GM12891 (cell line): ENCODE data around the gene PLK5.

Experiments used
- POLR2AphosphoS5 ChIP-seq: IDR thresholded peaks from 2 replicates; pipeline ENCODE4 v1.6.1; 2011; ENCODE audit warnings: low read depth, low read length, control low read depth
- TAF1 ChIP-seq: IDR thresholded peaks from 2 replicates; pipeline ENCODE4 v1.6.1; 2011; ENCODE audit warnings: low read depth, low read length, control low read depth

DNA sequence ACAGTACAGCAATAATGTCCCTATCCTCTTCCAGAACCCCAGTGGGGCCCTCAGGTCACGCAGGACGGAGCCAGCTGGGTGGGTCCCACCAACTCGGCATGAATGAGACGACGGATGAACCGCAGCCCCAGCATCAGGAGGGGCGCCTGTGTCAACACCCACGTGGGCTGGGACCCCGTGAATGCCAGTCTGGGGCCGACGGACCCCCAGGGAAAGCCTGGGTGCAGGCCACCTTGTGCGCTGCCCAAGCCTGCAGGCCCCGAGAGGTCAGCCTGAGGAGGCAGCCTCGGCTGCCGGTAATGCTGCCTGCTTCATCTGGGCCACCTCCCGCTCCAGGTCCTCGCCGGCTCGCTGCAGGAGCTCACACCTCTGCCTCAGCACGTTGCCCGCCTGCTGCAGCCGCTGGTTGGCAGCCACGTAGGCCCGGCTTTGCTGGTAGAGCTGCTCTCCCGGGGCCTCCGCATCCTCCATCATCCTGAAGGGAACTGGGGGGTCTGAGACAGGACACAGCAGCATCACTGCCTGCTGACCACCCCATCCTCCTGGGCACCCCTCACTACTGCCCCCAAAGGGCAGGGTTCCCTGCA is 49.0 kb upstream of the PLK5 start:
- TF ChIP-seq TAF1 = no peak
- TF ChIP-seq POLR2AphosphoS5 = no peak
